Right atrium auricular region (tissue), 2 donors: Measurements from ENCODE around the gene PHGDH. TPM values are rescaled to one million over a fixed set of nuclear protein-coding genes. Genes with fewer than 3 reads are reported as not detected.

Source experiments
- DNase-seq: peaks from one replicate; pipeline ENCODE4 v3.0.0-alpha.2; 2019; ENCODE audit warnings: low spot score
- H3K27ac ChIP-seq, 2 donors: fragments of 200-600 bp; sonication (generic); 1 replicate in 1 of 2; 2 replicates in 1 of 2; pipeline ENCODE4 v1.5.1; 2016 to 2019
- H3K27me3 ChIP-seq, 2 donors: fragments of 200-600 bp; sonication (generic); one replicate each; pipeline versions ENCODE4 v1.5.1 to v1.6.0; 2017 to 2019
- H3K36me3 ChIP-seq: fragments of 200-600 bp; sonication (generic); one replicate; pipeline ENCODE4 v1.5.1; 2016
- H3K4me1 ChIP-seq, 2 donors: fragments of 200-600 bp; sonication (generic); one replicate each; pipeline versions ENCODE4 v1.5.1 to v1.6.0; 2017 to 2019
- H3K4me3 ChIP-seq, 2 donors: fragments of 200-600 bp; sonication (generic); 1 replicate in 1 of 2; 2 replicates in 1 of 2; pipeline ENCODE4 v1.5.1; 2017 to 2019; ENCODE audit warnings: mild to moderate bottlenecking in 1 of 2, moderate library complexity in 1 of 2
- H3K9me3 ChIP-seq, 2 donors: fragments of 200-600 bp; sonication (generic); one replicate each; pipeline ENCODE4 v1.5.1; 2019
- CTCF ChIP-seq, 2 donors: fragments of 200-600 bp; sonication (generic); IDR thresholded peaks; one replicate each; pipeline ENCODE4 v1.5.1; 2019; ENCODE audit warnings: antibody characterized with exemption in 2 of 2
- total RNA-seq, 2 donors: library from RNA; depleted of rRNA; stranded (reverse); fragments of >200 nt; gene quantifications; one replicate each; pipeline ENCODE4 v1.1.0, GENCODE V29; 2016

The PHGDH gene
- total RNA-seq, 2 donors from 2014 or later: 23.5 to 29.4 TPM

GRCh38 chr1:119790451-119791198 lies 78.9 kb downstream of the PHGDH start:
- Histone ChIP-seq H3K4me3 (no peak overlapping the region), H3K27ac (no peak overlapping the region), H3K27me3 (no peaks in the 10 kb centered on the region), H3K9me3 (no peaks in the 10 kb centered on the region), H3K4me1 (no peaks in the 10 kb centered on the region), H3K36me3 (no peaks in the 10 kb centered on the region)
- no peak for DNase-seq
- no peak for TF ChIP-seq CTCF (IDR thresholded peaks at IDR 0.05)

- TF ChIP-seq CTCF (IDR thresholded peaks at IDR 0.05): no peak
- H3K36me3 ChIP-seq: no peaks in the 10 kb centered on the region
- no peak for DNase-seq
- no peaks in the 10 kb centered on the region for H3K9me3 ChIP-seq
- no peak overlapping the region for H3K4me3 ChIP-seq
- no peaks in the 10 kb centered on the region for H3K27me3 ChIP-seq
- no peak overlapping the region for H3K27ac ChIP-seq
- H3K4me1 ChIP-seq: no peaks in the 10 kb centered on the region
Observed at GRCh38 chr1:119791377-119791776, 79.6 kb downstream of the PHGDH start.

Other genes with a start within 250 kb of the PHGDH start
- gene HSD3B1, start 204.7 kb upstream of the PHGDH start, total RNA-seq: not detected
- 10 to 100 TPM in 1 of 2 donors, 1 to 10 TPM in 1; 9.5 to 14.8 TPM for gene ZNF697, start 63.7 kb upstream of the PHGDH start, total RNA-seq
- 10 to 100 TPM; 12.4 to 43.8 TPM for gene HMGCS2, start 57.0 kb downstream of the PHGDH start, total RNA-seq
- not detected for gene REG4, start 99.5 kb downstream of the PHGDH start, total RNA-seq
- gene ADAM30, start 184.6 kb downstream of the PHGDH start, total RNA-seq: not detected